Measurements from ENCODE around the gene MAOB.
"Not testable (repeated sequence)": the region's sequence is repeated elsewhere in the genome, so short reads cannot be mapped to it uniquely, and the experiment has no call there.

MAOB gene

DNA sequence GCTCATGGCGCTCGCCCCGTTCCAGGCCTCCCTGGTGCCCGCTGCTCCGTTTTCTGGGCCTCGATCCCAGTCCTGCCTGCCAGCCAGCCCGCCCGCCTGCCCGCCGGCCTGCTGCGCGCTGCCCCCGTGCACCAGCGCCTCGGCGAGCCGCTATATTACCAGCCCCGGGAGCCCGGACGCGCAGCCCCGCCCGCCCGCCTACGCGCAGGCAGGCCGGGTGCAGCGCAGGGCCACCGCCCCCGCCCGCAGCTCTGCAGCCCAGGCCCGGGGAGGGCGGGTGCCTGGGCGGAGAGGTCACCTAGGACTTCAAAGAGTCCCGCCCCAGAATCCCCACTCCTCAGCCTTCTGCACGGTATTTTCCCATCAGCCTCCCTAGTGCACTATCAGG is at the start of gene MAOB:
Gene MAOB (minus strand): TSS at position 157 of the 388 bp plus-strand sequence. CDS start 151 bp downstream, at position 6.
- DNase-seq: no peak

GRCh38 chrX:43922032-43922431 is 39.8 kb upstream of the MAOB start:
- DNase-seq: not testable (repeated sequence)

- not testable (repeated sequence) for DNase-seq
These were observed 28.5 kb upstream of the MAOB start for GRCh38 chrX:43910772-43911171.

- DNase-seq: no peak
These were observed 27.8 kb upstream of the MAOB start for GRCh38 chrX:43910012-43910411.

GRCh38 chrX:43909141-43909540 is 26.9 kb upstream of the MAOB start:
- DNase-seq: no peak

DNA sequence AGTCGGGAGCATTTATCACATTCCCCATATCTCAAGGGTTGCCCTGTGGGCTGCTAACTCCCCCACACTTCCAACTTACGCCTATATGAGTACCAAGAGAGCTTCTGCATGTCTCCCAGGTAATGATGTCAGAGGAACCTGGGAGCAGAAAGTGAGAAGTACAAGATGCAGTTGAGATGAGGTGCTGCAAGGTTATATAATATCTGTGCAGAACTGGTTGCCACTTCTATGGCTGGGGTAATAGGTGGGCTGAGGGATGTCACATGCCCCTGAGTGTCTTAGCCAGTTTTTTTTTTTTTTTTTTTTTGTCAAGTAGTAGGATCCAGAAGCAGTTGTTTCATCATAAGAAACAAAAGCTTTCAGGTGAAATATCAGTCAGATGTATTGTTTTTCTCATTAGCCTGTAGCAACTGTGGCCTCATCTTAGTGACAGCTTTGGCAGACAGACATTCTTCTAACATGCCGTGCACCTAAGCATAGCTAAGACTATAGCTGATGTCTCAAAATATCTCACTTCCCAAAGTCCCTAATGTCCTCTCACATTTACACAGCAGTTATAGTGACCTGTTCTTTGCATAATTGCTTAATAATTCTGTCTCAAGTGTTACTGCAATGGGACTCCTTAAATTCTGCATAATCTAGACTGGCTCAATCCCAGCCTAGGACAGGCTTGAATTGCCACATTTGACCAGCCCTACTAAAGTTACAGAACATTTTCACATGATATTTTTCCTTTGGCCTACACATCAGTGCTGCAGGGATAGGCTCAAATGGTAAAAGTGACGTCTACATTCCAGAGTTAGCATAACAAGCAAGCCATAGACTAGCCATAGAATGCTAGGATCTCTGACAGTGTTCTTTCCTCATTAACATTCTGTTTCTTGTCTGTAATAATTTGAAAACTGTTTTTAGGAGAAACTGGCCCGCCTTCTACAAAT is 17.9 kb upstream of the MAOB start:
- DNase-seq: no peak

DNA sequence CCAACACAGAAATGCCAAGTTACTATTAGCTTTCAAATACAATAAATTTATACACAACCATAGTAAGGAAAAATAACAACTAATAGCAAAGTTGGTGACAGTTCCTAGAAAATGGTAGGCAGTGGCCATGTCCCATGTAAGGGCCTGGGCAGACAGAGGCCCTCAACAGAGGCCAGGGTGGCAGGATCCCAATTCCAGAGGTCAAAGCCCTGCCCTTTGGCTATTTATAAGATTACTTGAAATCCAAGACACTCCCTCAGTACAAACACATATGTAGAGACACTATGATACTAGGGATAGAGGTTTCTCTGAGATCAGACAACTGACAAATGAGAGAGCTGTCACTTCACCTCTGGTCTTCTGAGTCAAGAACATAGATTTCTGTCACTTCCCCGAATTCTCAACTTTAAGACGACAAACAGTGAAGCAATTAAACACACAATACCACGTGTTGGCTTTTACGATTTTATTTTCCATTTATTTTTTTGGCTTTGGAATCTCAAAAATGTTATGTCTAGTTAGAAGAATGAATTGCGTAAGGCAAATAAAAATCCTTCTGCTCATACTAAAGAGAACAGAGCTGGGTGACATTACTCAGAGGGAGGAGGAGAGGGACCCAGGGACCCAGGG is 16.3 kb upstream of the MAOB start:
- DNase-seq: no peak

DNA sequence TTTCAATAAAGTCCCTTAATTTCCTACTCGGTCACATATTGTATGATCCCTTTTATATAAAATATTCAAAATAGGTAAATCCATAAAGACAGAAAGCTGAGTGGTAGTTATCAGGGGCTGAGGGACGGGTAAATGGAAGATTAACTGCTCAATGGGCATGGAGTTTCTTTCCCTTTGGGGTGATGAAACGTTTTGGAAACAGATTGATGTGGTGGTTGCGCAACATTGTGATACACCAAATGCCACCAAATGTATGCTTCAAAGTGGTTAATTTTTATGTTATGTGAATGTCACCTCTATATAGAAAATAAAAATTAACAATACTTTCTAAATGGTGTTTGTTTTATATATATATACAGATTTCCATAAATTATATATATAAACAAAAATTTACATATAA is 15.0 kb upstream of the MAOB start:
- DNase-seq: no peak

DNA sequence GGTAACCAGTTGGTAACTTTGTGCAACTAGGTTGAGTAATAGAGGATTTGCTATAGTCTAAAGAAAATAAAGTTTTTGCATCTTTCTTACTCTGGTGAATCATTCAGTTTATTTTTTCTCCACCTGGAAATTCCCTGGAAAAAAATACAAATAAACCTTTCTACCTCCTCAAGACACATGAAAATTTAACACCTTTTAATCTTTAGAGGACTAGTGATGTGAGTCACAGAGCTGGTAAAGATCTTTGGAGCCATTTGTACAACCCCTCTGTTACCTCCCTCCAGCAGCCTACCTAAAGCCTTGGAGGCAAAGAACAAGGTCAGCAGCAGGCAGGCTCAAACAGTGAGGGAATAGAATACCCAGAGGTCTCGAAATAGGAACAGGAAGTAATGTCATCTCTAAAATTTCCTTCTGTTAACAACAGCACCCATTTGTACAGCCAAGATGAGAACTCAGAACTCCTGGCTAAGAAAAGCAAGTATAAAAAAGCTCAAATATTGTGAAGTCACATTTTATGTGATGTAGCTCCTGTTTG is 10.2 kb upstream of the MAOB start:
- no peak for DNase-seq

GRCh38 chrX:43885617-43886016 is 3.4 kb upstream of the MAOB start:
- no peak for DNase-seq

DNA sequence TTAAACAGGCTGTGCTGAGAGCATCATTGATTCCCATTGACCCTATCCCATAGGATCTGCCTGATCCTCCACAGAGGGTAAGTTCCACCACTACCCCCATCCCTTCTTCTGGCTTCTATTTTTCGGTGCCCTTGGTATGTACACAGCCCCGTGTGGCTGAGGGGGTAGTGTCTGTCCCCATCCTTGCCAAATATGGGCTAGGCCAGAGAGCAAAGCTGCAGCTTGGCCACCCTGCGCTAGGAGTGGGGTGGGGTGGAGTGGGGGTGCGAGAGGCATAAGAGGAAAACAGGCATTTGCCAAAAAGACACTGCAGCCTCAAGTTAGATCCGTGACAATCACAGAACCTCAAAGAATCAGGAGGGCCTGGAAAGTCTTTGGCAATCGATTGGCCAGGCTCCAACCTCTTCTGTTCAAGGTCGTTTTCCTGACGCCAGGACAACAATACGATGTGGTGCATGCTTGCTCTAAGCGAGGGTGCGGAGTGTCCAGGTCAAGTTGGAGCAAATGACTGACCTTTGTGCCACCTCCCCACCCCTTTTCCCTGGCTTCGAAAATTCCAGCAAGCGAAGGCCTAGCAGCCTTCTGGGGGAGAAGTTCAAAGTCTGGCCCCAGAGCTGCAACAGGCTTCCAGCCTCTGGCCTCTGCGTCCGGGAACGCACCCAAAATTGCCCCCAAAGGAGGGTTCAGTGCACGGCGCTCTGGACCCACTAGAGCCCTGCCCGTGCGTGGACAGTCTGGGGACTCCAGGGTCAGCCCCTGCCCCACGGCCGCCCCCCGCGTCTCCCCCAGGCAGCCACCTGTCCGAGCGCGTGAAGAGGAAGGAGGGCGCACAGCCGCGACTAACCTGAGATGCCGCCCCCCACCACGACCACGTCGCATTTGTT is 598 bp downstream of the MAOB start:
- DNase-seq: no peak

DNA sequence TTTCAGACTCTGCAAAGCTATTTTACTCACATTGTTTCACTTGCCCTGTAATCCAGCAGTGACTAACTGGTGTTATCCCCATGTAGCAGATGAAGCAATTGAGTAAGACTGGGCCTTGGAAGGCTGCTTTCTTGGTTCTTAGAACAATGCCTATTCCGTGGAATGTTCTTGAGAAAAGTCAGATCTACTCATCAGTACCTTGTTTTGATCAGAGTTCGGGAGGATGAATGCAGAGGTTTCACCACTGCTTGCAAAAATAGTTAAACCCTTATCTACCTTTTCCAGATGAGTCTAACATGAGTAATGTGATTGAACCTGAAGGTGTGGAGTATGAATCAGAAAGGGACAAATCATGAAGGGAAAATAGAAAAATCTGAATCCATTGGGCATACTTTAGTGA is 1.8 kb downstream of the MAOB start:
- DNase-seq: no peak

GRCh38 chrX:43878906-43879526 is 3.2 kb downstream of the MAOB start:
- DNase-seq: no peak

- DNase-seq: no peak
These were observed 5.6 kb downstream of the MAOB start for GRCh38 chrX:43876680-43877079.

DNA sequence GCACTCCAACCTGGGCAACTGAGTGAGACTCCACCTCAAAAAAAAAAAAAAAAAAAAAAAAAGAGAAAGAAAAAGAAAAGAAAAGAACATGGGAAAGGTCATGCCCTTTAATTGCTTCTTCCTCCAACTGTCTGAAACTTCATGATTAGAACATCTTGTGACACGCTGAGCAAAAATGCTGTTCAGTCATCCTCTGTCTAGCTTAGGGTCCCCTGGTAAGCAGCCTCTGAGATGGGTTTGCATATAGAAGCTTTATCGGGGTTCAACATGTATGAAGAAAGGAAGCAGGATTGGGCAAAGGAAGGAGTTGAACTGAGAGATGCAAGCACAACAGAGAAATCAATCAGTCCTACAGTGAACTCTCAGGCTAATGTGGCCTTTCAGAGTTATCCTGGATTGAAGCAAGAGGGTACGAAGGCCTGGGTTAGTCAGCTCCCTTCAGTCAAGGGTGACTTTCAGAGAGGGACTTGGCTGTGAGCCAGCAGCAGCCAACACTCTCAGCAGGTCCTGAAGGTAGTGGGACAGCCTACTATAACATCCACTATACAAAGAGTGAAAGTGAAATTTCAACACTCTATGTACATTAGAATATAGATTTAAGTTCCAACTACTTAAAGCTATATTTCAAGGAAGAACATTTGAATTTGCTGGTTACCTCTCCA is 11.4 kb downstream of the MAOB start:
- no peak for DNase-seq

DNA sequence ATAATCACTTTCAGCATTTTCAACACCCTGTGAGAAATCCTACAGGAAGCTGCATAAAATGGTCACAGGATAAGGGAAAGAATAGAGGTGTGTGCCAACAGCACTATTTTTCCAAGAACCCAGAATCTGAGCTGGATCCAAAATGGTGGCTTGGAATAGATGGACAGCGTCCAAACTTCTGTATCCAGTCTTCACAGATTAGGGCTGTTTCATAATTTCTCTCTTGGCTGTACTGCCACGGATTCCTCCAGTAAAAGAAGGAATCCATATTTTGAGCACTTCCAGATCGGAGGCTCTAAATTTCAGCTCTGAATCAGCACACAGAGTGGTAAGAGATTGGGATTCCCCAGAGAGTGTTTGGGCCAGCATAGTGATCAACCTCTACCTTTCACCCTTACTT is 12.2 kb downstream of the MAOB start:
- no peak for DNase-seq

- no peak for DNase-seq
These were observed 13.5 kb downstream of the MAOB start for GRCh38 chrX:43868791-43869190.

GRCh38 chrX:43866423-43866822 is 15.8 kb downstream of the MAOB start:
- no peak for DNase-seq

- no peak for DNase-seq
These were observed 16.5 kb downstream of the MAOB start for GRCh38 chrX:43865791-43866190.

DNA sequence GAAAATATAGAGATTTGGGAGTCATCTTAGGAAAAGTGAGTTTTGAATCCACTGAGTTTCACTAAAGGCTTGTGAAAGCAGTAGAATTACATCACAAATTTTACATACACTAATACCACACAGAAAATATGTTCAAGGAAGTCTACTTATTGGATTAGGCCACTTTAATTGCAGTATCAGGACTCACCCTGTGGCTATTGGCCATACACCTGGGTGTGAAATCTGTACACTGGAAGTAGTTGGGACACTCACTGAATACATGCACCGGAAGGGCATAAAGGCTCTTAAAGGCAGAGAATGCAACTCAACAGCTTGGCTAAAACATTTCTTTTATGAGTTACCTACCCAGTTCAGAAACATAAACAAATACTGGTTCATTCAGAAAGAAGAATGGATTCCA is 19.8 kb downstream of the MAOB start:
- no peak for DNase-seq

DNA sequence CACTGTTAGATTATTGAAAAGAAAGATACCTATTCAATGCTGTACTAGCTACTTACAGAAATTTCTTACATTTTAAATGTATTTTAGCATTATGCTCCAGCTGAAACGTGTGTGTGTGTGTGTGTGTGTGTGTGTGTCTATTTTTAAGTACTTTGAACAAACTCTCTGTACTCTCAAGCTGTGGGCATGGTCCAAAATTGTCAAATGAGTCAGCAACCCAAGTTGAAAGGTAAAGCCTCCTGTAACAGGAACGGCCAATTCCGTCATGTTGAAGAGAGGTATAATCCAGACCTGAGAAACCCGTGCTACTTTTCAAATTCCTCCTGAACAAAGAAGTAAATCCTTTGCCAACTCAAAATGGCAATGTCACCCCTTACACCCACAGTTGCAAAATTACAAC is 20.5 kb downstream of the MAOB start:
- no peak for DNase-seq
